OCI-LY1 (cell line): ENCODE data around the gene CDY2A.
"Not testable (repeated sequence)": the region's sequence is repeated elsewhere in the genome, so short reads cannot be mapped to it uniquely, and the experiment has no call there.

Experiments used
- EZH2 ChIP-seq: fragments of 200-600 bp; sonication (generic), shearing (Covaris generic); IDR thresholded peaks from 2 replicates; pipeline ENCODE4 v1.8.0; 2017; ENCODE audit warnings: borderline replicate concordance, mixed run types, mild to moderate bottlenecking, antibody characterized with exemption, low read length, moderate library complexity, mixed read lengths
- TF ChIP-seq, protein P1 (sequence below): fragments of 200-600 bp; sonication (generic), shearing (Covaris generic); IDR thresholded peaks from 2 replicates; pipeline ENCODE4 v1.5.1; 2017; ENCODE audit warnings: mild to moderate bottlenecking, antibody characterized with exemption, low read length, moderate library complexity, mixed read lengths

DNA sequence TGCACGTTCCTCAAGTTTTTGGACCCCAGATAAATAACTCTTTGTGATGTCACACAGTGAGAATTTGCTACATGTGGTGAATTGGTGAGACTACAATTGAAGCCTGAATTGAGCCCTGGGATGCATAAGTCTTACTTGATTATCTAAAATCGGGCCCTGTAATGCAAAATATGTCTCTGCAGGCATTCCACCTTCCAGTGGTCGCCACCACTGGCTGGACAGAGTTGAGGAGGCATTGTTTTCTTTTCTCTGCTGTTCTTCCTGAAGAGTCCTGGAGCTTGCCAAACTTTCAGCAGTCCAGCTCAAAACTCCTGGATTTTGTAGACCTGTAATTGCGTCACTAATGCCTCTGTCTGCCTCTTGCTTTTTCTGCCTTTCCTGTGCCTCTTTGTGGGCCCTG, 23.5 kb downstream of the CDY2A start:
- TF ChIP-seq, protein P1, sequence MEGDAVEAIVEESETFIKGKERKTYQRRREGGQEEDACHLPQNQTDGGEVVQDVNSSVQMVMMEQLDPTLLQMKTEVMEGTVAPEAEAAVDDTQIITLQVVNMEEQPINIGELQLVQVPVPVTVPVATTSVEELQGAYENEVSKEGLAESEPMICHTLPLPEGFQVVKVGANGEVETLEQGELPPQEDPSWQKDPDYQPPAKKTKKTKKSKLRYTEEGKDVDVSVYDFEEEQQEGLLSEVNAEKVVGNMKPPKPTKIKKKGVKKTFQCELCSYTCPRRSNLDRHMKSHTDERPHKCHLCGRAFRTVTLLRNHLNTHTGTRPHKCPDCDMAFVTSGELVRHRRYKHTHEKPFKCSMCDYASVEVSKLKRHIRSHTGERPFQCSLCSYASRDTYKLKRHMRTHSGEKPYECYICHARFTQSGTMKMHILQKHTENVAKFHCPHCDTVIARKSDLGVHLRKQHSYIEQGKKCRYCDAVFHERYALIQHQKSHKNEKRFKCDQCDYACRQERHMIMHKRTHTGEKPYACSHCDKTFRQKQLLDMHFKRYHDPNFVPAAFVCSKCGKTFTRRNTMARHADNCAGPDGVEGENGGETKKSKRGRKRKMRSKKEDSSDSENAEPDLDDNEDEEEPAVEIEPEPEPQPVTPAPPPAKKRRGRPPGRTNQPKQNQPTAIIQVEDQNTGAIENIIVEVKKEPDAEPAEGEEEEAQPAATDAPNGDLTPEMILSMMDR, result not testable (repeated sequence)
- TF ChIP-seq EZH2, result not testable (repeated sequence)
